GM19463 (cell line): ENCODE data around the gene CACNB4.

Experiments
- ATAC-seq: cut with Tn5 transposase; IDR thresholded peaks from one replicate; pipeline ENCODE4 v1.9.1; 2021; ENCODE audit warnings: mild to moderate bottlenecking, moderate library complexity; ENCODE audit not compliant: unreplicated experiment

CACNB4 gene

DNA sequence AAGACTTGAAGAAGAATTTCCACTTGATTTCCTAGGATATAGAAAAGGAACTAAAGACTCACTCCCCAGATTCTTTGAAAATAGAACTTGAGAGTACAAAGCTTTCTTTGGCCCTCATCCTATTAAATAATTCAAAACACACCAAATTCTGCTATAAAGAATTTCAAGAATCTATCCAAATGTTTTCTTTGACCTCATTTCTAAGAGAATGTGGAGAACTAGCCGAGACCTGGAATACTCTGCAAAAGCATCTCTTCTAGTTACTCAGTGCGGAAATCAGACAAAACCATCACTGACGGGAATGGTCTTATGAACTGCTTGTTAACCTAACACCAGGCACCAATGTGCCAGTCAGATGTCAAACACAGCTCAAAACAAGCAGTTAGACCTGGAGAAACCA, 226.4 kb downstream of the CACNB4 start:
- no peak for ATAC-seq

DNA sequence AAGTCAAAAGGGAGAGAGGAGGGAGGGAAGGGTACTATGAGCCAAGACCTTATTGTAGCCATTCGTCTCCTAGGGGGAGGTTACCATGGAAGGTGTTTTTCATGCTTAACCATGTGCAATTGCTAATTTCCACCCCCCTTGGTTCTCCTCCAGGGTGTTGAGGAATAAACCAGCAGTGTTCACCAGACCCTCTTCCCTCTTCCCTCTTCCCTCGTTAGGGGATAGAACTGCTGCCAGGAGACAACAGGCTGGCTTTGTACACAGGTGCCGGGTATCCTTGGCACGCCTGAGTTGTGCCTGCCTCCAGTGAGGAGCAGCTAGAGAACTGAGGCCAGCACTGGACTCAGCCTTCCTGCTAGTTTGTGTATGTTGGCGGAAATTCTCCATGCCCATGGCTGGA, 229.6 kb downstream of the CACNB4 start:
- no peak for ATAC-seq

DNA sequence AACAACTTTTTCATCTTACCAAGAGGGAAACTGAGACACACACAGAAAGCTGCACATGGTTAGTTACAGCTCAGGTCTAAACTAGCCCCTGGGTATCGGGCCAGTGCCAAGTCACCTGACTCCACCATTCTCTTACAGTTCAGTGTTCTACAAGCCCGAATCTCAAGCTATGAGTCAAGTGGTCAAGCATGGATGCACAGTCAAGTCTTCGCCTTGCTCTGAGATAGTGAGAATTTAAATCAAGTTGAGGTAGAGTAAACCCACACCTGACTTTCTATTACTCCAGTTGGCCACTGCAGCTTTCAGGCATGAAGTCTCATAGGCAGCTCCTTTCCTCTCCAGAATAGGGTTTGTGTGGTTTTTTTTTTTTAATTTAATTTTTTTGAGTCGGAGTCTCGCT, 236.1 kb downstream of the CACNB4 start:
- ATAC-seq, result peak; percentile 99

DNA sequence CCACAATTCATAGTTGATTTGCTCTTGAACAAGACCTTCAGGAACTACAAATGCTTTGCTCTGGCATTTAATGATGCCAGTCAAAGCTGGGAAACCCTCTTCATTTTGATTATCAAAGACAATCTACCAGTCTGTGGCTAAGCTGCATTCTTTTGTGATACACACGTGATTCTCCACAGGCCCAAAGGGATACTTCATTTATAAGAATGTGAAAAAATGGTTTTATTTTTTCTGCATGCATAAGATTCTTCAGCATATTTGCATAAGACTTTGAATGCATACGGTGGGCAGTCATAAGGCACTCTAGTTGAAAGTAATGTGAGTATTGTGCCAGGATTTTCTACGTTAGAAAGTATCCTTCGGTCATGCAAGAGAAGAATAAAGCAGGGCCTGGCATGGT, 237.7 kb downstream of the CACNB4 start:
- ATAC-seq, result no peak

DNA sequence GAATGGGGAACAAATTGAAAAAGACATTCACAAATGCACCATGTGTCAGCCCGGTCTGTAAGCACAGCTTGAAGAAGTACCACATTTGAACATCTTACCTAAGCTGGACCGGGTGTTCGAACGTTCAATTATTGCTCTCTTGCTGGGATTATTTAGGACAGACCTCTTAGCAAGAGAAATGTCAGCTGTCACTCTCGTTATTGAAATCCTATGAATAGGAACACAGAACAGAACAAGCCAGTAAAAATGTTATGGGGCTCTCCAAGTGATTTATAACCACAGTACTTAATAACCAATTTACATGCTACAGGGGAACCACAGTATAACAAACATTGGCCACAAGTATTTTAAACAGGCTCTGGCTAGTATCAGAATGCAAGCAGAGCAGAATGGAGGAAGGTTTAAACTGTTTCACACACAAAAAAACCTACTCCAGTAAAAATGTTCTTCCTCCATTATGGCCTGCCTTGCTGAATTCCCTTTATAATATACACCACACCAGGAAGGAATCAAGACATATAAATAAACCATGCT, 238.2 kb downstream of the CACNB4 start:
- no peak for ATAC-seq

DNA sequence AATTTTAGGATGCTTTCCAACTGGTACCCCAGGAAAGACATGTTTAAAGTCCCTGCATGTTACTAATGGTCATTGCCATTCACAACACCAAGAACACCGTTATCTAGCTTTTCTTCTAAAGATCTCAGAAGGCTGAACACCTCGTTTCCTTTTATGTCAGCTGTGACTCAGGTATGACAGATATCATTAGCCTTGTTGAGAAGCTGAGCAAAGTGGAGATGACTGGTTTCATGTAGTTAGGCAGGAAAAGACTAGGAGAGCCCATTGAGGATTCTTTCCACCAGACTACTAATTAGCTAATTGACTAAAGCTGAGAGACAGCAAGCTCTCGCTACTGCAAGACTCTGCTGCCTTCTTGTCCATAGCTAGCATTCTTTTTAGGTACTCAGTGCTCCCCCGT, 238.6 kb downstream of the CACNB4 start:
- ATAC-seq, result no peak

DNA sequence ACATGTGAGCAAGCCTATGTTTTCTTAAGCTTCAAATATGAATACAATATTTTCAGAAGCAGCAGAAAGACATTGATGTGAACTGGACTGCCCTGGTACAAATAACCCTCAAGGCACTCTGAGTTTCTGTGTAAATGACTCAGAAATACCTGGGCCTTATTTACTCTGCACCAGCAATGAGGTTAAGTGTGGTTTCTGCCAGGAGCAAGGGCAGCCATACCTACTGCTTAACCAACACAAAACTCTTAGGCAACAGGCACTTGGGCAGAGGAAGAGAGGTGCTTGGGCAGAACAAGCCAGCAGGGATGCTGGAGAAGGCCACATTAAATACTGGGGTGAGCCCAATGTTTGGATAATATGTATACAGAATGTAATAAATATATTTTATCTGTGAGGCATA, 241.2 kb downstream of the CACNB4 start:
- ATAC-seq, result no peak

DNA sequence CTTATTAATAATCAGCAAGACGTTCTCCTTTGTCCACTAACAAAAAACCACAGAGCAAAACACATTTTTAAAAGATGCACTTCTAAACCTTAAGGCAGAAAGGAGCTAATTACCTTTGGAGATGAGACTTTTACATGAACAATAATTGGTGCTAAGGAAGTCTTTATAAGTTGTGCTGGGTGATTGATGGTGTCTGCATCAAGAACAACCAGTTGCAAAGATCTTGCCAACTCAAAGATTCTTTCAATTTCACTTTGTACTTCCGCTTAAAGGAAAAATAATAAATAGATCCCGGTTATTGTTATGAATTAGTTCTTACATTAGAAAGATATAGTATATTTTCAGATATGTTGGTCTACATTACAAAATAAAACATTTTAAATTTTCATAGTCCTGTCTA, 243.7 kb downstream of the CACNB4 start:
- no peak for ATAC-seq

DNA sequence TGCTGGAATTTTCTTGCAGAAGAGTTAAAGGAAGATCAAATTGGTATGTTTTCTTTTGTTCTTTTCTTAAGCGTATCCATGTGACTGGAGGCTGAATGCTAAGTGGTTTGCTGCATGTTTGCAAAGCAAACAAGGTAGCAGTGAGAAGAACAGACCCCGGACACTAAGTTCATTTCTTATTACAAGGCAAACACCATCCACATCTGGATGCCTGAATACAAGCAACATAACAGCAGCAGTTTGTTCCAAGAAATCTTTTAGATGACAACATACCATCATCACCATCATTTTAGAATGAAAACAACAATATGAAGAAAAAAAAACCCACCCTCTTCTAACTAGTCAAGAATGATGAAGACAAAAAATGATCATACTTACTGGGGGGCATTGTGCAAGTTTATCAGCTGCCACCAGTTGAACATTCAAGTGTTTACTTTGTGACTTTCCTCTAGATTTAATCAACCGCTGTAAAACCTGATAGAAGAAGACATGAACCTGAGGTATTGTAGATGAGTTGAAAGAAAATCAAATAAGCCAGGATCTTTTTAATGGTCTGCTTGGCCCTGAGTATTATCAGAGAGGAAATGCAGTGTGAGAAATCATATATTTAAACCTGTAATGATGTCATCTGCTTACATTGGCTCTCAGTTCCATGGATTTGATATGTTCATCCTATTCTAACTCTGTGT, 245.6 kb downstream of the CACNB4 start:
- no peak for ATAC-seq

DNA sequence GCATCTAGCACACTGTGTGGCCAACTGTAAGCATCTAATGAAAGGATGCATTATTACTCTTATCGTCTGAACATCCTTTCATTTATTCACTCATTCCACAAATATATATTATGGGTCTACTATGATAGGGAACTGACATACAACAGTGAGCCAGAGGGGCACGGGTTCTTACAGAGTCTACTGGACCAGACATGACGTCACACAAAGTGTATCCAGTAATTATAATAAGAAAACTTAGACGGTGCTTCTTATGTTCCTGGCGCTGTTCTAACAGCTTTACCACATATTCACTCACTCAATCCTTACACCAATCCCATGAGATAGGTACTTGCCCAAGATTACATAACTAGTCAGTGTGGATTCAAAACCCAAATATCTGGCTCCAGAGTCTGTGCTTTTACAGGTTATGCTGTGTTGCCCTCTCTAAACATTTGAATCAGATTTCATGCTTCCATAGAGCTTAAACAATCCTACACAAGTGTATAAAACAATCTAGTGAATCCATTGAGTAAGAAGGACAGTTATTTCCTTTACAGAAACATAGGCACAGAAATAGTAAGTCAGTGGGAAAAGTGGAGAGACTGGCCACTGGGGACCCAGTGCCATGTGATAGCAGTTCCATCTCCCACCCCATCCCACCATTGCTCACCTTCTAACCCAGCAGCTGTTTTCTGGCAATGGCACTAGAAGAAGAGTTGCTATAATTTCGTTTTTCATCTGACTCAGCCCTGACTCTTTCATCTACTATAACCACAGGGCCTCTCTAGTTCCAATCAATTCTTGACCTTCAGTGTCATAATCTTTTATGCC, 246.4 kb downstream of the CACNB4 start:
- peak; percentile 44 for ATAC-seq

DNA sequence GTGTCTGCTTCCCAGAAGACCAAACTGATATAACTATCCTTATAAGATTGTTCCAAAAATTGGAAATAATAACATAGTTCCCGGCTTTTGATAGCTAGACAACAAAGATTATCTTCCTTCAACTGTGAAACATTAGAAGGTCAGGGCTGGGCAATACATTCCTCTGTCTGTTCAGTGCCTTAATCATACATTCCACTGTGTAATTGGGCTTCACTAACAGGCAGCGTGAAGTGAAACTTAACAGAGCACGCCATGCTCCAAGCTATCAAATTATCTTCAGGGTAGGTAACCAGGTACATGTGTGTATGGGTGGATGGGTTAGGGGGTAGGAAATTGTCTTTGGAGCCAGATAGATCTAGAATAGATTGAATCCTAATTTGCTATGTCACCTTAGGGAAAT, 247.1 kb downstream of the CACNB4 start:
- no peak for ATAC-seq

DNA sequence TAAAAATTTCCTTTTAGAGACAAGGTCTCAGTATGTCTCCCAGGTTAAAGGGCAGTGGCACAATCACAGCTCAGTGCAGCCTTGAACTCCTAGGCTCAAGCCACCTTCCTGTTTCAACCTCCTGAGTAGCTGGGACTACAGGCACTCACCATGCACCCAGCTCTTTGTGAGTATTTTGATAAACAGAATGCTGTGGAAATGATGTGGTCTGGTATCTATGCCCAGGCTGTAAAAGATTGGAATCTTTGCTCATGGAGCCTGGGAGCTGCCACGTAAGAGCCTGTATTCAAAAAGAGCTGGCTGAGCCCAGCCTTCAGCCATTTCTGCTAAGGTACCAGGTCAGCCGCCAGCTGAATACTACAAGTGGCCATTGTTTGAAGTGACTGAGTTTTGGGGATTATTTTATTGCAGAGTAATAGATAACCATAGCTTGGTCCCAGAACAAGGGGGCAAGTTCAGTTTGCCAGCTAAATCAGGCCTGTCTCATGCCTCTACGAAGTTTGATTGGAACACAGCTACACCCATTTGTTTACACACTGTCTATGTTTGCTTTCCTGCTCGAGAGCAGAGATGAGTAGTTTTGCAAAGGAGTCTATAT, 249.3 kb downstream of the CACNB4 start:
- no peak for ATAC-seq

DNA sequence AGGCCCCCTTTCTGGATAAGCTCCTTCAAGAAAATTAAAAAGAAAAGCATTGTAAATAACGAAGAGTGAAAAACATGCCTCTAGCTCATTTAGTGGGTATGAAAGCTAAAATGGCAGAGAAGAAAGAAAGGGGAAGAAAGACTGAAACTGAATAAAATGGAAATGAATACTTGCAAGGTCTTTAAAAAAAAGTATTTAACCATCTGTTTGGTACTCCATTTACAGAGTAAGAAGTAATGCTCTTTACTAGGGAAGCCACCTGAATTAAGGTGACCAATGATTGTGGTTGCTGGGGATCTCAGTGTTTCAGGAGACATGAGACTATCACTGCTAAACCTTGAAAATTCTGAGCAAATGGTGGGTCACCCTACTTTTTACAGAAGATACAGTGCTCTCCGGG, 253.0 kb downstream of the CACNB4 start:
- peak; percentile 42 for ATAC-seq

DNA sequence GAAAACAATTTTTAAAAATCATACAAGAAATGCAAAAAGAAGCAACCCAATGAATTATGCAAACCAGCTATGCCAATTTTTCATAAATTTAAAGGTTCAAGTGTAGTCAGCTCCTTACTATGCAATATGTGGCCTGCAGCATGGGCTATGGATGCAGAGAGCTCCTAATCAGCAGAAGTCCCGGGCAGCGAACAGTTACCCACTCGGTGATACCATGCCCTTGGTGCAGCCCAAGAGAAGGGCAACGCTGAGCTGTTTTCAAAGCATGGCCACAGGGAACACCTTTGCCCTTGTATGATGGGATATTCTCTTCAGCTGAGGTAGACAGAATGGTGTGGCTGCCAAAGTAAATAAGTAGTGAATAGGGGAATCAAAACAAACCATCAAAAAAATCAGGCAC, 253.4 kb downstream of the CACNB4 start:
- ATAC-seq, result no peak

DNA sequence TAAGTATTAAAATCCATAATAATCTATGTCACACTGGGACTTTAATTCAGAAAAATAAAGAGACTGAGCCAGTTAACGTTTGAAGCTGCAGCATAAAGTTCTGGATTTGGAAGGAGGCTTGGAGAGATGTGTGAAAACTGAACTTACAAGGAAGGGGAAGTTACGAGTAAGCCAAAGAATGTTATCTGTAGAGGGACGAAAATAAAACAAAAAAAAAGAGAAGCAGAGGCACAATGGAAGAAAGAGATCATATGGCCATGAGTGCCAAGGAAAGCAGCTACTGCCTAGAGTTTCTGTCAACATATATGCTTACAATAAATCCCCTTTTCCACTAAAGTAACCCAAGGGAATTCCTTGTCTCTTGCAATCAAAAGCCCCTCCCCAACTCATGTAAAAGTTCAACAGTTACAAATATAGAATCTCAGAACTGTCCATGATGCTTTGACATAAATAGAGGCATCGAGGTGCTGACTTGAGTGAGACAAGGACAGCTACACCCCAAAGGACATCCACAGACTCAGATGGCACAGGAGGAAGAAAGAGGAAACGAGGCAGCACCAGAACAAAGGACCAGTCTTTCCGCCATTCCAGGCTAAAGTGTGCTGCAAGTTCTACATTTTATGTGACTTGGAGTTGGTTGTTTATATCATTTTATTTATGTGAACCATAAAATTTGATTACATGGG, 254.5 kb downstream of the CACNB4 start:
- no peak for ATAC-seq

DNA sequence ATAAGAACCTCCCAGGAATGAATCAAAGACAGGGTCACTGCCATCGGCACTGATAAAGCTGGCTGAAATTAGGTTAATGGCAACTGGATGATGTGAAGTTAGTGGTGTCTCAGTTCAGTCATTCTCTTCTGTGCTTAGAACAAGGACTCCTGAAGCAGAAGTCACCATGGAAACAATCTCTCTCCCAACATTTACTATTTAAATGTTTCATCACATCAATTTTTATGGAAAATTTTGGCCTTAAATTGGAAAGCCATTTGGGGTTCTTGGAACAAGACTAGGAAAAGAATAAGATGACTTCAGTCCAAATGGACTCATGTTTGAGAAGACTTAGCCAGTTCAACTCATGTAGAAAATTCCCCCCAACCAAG, 255.2 kb downstream of the CACNB4 start:
- no peak for ATAC-seq

DNA sequence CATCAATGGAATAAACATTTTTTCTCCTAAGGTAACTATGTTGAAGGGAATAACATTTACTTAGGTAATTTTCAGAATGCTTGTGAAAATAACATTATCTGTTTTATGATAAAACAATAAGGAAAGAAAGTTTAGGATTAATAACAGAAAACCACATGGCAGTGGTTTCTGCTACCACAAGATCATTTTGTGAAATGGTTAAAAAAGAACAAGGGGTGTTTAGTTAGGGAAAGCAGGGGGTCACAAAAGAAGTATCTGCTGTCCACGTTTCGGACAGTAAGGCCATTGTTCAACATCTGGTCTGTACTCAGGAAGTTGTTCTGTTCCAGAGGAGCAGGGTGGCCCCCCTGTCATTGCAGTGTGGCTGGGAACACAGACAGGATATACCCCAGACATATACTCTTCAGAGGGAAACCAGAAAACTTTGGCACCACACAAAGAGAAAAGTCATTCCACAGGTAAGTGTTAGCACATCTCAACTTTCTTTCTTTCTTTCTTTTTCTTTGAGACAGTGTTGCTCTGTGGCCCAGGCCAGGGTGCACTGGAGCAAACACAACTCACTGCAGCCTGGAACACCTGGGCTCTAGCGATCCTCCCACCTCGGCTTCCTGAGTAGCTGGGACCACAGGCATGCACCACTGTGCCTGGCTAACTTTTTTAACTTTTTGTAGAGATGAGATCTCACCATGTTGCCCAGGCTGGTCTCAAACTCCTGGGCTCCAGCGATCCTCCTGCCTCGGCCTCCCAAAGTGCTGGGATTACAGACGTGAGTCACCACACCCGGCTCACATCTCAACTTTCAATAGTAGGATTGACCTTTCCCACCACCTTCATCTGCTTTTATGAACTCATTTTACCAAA, 255.8 kb downstream of the CACNB4 start:
- no peak for ATAC-seq

DNA sequence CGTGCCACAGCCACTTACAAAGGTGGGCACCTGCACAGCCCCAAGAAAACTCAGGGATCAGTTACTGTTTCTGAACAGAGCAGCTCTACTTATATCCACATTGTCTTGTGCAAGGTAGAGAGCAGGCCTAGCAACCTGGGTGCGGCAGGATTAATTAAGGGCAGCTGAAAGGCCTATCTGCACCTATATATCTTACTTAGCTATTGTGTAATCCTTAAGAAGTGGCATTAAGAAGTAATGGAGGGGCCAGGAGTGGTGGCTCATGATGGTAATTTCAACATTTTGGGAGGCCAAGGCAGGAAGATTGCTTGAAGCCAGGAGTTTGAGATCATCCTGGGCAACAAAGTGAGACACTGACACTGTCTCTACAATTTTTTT, 257.8 kb downstream of the CACNB4 start:
- ATAC-seq, result no peak

DNA sequence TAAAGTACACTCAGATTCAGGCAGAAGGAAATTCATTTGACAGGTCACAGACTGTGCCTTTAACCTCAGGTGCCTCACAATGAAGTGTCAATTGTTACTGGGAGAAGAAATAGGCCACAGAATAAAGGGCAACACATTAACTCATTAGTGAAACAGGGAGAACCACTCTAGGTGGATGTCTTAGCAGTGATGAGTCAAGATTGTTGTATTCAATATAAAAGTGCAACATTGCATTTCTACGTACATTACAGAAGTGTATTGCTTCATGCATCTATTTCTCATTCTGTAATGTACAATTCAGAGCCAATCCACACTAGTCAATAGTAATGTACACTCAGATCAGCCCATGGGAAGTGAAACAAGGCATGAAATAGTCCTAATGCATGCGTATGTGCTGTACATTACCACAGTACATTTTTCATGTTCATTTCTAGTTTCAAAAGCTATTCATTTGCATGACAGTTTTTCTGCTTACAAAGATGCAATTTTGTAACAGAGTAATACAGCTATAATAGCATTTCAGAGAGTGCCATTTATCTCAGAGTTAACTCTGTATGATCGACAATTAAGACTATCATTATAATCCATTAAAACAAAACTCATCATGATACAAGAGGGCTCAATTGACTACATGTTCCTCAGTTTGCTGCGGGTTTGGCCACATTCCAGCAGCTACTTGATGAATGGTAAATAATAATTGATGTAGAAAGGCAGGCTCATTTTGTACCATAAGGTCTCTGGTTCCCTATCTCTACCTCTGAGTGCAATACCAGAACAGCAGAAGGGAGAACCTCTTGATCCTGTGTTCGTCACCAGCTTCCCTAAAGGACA, 258.4 kb downstream of the CACNB4 start:
- ATAC-seq, result peak; percentile 96

DNA sequence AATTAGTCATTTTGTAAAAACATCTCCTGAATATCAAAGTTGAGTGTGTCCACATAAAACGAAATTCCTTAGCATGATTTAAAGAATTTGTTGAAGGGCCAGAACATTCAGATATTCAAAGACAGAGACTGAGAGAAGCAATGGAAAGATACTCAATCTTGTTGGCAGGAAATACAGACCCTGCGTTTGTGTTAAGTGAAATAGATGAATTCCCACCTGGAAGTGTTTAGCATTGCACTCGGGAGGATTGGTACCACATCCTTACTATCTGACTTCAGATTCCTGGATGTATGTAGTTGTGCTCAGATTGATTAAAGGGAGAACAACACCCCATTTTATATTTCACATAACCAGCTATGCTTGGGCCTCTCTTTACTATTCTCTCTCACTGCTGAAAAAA, 260.9 kb downstream of the CACNB4 start:
- no peak for ATAC-seq
